CD4-positive, alpha-beta T cell treated with Interleukin-12 subunit alpha and Interleukin-12 subunit beta, for 1 hour (primary cell): ENCODE results near the gene SAMD11.
"Not testable (repeated sequence)": the region's sequence is repeated elsewhere in the genome, so short reads cannot be mapped to it uniquely, and the experiment has no call there.

Experiments used
- DNase-seq: peaks from one replicate; pipeline ENCODE4 v3.0.0-alpha.2; 2020

SAMD11 gene

DNA sequence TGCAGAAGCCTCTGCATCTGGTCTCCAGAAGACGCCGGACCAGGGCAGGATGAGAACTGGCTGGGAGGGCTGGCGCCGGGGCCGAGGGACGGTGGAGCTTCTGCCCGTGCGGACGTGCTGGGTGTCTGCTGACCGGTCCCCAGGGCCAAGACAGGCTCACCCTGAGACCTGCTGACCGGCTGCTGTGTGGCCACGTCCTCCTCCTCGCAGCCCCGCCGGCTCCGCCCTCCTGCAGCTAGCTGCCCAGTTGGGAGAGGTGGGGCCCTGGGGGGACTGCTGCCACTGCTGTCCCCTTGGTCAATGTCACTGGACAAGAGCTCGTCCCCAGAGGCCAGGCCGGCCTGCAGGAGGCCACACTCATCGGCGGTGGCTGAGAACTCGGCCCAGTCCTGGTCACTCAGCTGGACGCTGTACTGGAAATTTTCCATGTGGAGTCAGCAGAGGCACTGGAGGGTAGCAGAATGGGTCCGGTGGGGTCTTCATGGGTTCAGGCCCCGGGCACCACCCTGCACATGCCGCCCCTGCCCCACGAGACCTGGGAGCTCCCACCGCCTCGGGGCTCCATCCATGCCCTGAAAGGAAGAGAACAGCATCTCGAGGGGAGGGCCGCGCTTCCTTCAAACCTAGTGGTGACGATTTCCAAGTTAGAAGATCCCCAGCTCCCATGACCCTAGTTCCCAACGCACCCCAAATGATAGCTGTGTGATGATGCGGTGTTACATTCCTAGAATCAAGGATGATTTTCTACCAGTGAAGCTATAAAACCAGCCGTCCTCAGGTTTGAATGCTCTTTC lies 57.1 kb downstream of the SAMD11 start:
- no peak for DNase-seq

DNA sequence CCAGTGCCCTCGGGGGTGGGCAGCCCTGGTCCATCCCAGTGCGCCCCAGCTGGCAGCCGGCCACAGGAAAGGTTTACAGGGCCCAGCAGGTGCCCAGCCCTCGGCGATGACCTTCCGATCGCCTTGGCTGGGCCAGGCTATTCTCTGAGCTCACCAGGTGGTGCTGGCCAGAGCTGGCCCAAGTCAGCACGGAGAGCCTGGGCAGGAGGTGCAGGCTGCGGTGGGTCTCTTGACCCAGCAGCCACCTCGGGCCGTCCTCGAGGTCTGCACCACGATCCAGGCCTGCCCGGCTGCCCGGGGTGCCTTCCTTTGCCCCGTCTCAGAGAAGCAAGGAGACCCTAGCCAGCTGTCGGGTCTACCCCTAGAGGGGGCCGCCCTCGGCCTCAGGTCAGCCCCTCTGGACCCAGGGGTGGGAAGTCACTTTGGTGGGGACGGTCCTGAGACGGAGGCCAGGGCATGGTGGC lies 57.8 kb downstream of the SAMD11 start:
- DNase-seq, result no peak

DNA sequence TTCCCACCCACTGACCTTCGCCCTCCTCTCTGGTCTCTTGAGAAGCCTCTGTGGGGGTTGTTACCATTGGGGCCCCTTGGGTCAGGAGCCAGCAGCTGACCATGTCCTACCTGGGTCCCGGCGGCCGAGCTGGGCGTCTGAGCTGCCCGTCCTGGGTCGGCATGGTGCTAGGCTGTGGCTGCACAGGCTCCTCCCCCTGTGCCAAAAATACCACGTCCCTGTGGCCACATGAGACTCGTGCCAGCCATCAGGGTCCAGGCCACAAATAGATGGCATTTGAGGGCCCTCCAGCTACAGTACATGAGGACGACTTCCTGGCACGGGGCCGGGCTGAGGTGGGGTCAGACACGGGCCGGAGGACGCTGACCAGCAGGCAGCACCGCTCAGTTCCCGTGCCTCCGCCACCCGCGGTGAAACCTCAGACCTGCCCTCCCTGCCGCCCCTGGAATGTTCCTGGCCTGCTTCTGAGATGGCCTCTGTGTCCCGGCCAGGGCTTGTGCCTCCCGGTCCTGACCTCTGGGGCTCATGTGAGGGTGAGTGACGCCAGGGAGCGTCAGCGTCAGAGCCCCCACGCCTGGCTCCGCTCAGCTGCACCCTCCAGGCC lies 58.3 kb downstream of the SAMD11 start, which contains the start of gene PERM1:
TSS of gene PERM1 (minus strand) at position 139 of the 604 bp plus-strand sequence. CDS start 1,064 bp downstream, outside the sequence.
- no peak for DNase-seq

DNA sequence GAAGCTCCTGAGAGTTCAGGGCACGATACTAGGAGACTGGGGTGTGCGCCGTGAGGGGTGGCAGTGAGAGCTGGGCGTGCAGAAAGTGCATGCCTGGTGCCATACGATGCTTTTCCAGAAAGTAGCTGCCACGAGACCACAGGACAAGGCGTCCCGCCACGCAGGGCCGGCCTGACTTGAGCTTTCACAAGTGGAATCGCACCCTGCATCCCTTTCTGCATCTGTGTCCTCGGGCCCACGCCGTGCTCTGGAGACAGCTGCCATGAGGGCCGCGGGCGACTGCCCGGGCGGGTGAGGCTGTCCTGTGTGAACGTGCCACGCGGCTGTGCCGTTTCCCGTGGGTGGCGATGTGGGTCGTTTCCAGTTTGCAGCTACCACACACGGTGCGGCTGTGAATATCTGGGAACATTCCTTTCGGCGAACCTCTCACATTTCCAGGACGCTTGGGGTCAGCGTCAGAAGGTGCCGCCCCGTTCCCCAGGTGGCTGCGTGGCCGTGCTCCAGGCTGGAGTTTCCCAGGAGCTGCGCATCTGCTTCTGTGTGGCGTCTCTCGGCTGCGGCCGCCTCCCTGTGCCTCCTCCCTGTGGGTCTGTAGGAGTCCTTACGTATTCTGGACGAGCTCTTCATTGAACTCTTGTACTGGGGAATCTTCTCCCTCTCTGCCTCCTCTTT lies 59.2 kb downstream of the SAMD11 start:
- no peak for DNase-seq

DNA sequence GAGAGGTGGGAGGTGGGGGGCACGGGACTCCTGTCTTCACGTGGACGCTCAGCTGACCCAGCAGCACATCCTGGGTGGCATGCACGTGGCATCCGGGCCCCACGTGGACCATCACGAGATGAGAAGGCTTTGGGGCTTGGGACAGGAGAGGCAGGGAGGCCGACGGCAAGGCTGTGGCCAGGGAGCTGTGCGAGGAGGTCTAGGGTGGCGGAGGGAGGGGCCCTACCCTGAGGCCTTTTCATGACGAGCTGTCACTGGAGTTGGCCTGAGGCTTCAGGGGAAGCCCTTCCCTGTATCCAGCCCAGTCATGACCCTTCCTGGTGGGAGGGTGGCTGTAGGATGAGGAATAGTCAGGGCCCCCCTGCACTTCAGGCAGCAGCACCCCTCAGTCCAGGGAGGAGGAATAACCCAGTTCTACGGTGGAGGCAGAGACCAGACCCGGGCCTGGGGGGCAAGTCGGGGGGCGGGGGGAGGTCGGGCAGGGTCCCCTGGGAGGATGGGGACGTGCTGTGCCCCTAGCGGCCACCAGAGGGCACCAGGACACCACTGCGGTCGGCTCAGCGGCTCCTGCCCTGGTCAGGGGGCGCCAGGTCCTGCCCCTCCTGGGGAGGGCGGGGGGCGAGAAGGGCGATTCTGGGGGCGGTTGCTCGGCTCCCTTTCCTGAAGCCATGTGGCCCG lies 60.2 kb downstream of the SAMD11 start:
- DNase-seq, result peak; percentile 64

- DNase-seq, result no peak
These were observed 60.7 kb downstream of the SAMD11 start for GRCh38 chr1:984476-984814.

- no peak for DNase-seq
These were observed 61.4 kb downstream of the SAMD11 start for GRCh38 chr1:985126-985525.

- not testable (repeated sequence) for DNase-seq
These were observed 64.3 kb downstream of the SAMD11 start for GRCh38 chr1:988061-988460.

GRCh38 chr1:991275-991674 lies 67.6 kb downstream of the SAMD11 start:
- DNase-seq, result not testable (repeated sequence)

- no peak for DNase-seq
These were observed 68.2 kb downstream of the SAMD11 start for GRCh38 chr1:991895-992294.

GRCh38 chr1:992362-992761 lies 68.6 kb downstream of the SAMD11 start:
- no peak for DNase-seq

GRCh38 chr1:993379-993995 lies 69.8 kb downstream of the SAMD11 start:
- no peak for DNase-seq
